ENCODE results near the gene ARL14EPL.

DNA sequence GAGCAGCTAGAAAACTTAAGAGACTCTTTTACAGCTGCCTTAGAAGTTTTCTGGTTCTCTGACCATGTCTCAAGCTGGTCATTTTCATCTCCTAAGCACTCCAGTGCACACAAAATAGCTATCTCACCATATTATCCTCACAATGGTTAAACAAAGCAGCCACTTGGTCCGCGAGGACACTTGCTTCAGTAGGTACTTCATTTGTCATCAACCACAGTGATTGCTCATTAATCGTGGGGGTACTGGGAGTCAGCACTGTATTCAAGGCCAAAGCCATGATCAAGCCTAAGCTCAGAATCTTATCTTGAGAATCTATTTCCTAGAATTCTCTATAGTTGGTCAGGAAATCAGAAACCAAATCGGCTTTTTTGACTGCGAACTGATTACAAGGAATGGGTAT, 2.9 kb downstream of the ARL14EPL start:
- TF ChIP-seq, protein P1, sequence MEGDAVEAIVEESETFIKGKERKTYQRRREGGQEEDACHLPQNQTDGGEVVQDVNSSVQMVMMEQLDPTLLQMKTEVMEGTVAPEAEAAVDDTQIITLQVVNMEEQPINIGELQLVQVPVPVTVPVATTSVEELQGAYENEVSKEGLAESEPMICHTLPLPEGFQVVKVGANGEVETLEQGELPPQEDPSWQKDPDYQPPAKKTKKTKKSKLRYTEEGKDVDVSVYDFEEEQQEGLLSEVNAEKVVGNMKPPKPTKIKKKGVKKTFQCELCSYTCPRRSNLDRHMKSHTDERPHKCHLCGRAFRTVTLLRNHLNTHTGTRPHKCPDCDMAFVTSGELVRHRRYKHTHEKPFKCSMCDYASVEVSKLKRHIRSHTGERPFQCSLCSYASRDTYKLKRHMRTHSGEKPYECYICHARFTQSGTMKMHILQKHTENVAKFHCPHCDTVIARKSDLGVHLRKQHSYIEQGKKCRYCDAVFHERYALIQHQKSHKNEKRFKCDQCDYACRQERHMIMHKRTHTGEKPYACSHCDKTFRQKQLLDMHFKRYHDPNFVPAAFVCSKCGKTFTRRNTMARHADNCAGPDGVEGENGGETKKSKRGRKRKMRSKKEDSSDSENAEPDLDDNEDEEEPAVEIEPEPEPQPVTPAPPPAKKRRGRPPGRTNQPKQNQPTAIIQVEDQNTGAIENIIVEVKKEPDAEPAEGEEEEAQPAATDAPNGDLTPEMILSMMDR (IDR thresholded peaks at IDR 0.05) = no peak
- no peak for TF ChIP-seq POLR2A (IDR thresholded peaks at IDR 0.05)

Data from right lobe of liver (tissue), 4 donors.